Panc1 (cell line): ENCODE results near the gene C1orf50. TPM values are rescaled to one million over a fixed set of nuclear protein-coding genes. Genes with fewer than 3 reads are reported as not detected.

ENCODE experiments used
- ATAC-seq: fragments of 200-7000 bp; cut with Tn5 transposase; 2 replicates; pipeline ENCODE4 v1.9.1; 2020; ENCODE audit warnings: mild to moderate bottlenecking, moderate library complexity
- BruUV-seq: library from RNA; stranded (reverse); fragments of 400-500 nt; replicated peaks from 2 replicates; lab custom pipeline; 2021; lab: Mats Ljungman, UMichigan
- CTCF ChIA-PET: fragments of 300-600 bp; sonication (Branson Sonifier 250); formaldehyde crosslinking; loops from one replicate; lab custom pipeline; 2022; ENCODE audit warnings: antibody characterized with exemption; lab: Charles Lee
- POLR2A ChIA-PET: fragments of 300-600 bp; sonication (Branson Sonifier 250); formaldehyde crosslinking; loops from one replicate; lab custom pipeline; 2022; ENCODE audit warnings: antibody characterized with exemption; lab: Charles Lee
- DNase-seq: peaks from one replicate; pipeline ENCODE4 v3.0.0-alpha.2; 2010; ENCODE audit warnings: low read depth, low spot score
- H3K27ac ChIP-seq: 2 replicates; pipeline ENCODE4 v1.5.1; 2011; ENCODE audit warnings: mild to moderate bottlenecking, low read length, inconsistent platforms
- H3K27me3 ChIP-seq: fragments of 200-500 bp; sonication (Bioruptor generic); 2 replicates; pipeline ENCODE4 v1.6.0; 2014; ENCODE audit warnings: low read length, inconsistent platforms; ENCODE audit not compliant: control insufficient read depth, insufficient read depth
- H3K36me3 ChIP-seq: fragments of 200-500 bp; sonication (Bioruptor generic); 2 replicates; pipeline ENCODE4 v1.5.1; 2014; ENCODE audit warnings: inconsistent platforms, mild to moderate bottlenecking, low read length, moderate library complexity; ENCODE audit not compliant: control insufficient read depth, insufficient read depth
- H3K4me1 ChIP-seq: 2 replicates; pipeline ENCODE4 v1.5.1; 2011; ENCODE audit warnings: inconsistent platforms, mild to moderate bottlenecking, low read length, moderate library complexity; ENCODE audit not compliant: control insufficient read depth, insufficient read depth
- H3K4me3 ChIP-seq, 2 experiments: 2 replicates each; pipeline ENCODE4 v1.5.1; 2011 to 2012; ENCODE audit warnings: low read depth in 2 of 2, low read length in 2 of 2, mild to moderate bottlenecking in 2 of 2, inconsistent platforms in 1 of 2, moderate library complexity in 1 of 2
- H3K9me3 ChIP-seq: fragments of 200-500 bp; sonication (Bioruptor generic); 2 replicates; pipeline ENCODE4 v1.5.1; 2014; ENCODE audit warnings: low read depth, mild to moderate bottlenecking, inconsistent platforms, low read length, moderate library complexity; ENCODE audit not compliant: control insufficient read depth, insufficient read depth
- CTCF ChIP-seq: fragments of 450-650 bp; IDR thresholded peaks from 2 replicates; pipeline ENCODE4 v1.5.1; 2017; ENCODE audit warnings: mild to moderate bottlenecking
- POLR2AphosphoS5 ChIP-seq: IDR thresholded peaks from 2 replicates; pipeline ENCODE4 v1.6.1; 2012; ENCODE audit warnings: mild to moderate bottlenecking, low read depth, low read length, moderate library complexity
- REST ChIP-seq, 2 experiments: IDR thresholded peaks; 2 replicates each; pipeline ENCODE4 v1.6.1; 2011 to 2012; ENCODE audit warnings: low read depth in 2 of 2, control low read depth in 1 of 2, low read length in 1 of 2, mild to moderate bottlenecking in 1 of 2, moderate library complexity in 1 of 2; ENCODE audit not compliant: insufficient read depth in 1 of 2
- SIN3A ChIP-seq: IDR thresholded peaks from 2 replicates; pipeline ENCODE4 v1.6.1; 2012; ENCODE audit warnings: low read depth, mild to moderate bottlenecking, low read length, moderate library complexity, borderline replicate concordance; ENCODE audit not compliant: insufficient read depth
- TCF7L2 ChIP-seq: IDR thresholded peaks from 2 replicates; pipeline ENCODE4 v1.6.1; 2011; ENCODE audit warnings: mild to moderate bottlenecking, low read depth, low read length, inconsistent platforms
- in situ Hi-C: cut with HindIII; loops from 2 replicates; pipeline ENCODE4 v1.10.0; 2016; ENCODE audit warnings: low sequenced_read_pairs, low pct_unique_long_range_greater_than_20kb
- intact Hi-C: fragments of 100-400 bp; cut with micrococcal nuclease; formaldehyde crosslinking; loops from one replicate; pipeline ENCODE4 v1.10.0; 2022; ENCODE audit not compliant: unreplicated experiment
- total RNA-seq: library from RNA; stranded (reverse); gene quantifications from one replicate; pipeline ENCODE4 v1.2.1, GENCODE V29; 2021; ENCODE audit not compliant: unreplicated experiment

Gene C1orf50
- total RNA-seq, 1 experiment from 2014 or later = 5.8 TPM

DNA sequence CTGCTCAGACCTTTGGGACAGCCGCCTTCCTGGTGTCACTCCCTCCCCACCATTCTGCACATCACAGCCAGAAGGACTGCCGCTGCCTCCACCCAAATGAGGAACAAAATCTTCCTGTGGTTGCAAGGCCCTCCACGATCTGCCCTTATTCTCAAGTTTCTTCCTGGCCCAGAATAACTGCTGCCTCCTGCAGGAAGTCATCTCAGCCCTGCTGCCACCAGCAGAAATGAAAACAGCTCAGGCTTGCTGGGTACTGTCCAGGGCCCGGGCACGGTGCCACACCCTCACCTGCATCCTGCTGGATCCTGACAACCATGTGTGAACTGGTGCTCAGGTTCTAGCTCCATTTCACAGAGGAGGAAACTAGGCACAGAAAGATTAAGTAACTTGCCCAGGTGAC lies 29.8 kb upstream of the C1orf50 start:
- Histone ChIP-seq H3K36me3 (no peaks in the 10 kb centered on the region), H3K27ac (no peak overlapping the region), H3K27me3 (no peaks in the 10 kb centered on the region), H3K9me3 (no peaks in the 10 kb centered on the region), H3K4me1 (no peaks in the 10 kb centered on the region), H3K4me3 (no peak overlapping the region)
- intact Hi-C loops = loop anchor here (10.0 kb wide), 1 partner anchor 162 kb away; no protein-coding TSS in a partner anchor
- ATAC-seq (no peak), DNase-seq (no peak)
- in situ Hi-C loops = no loop called here
- no TSS peak for BruUV-seq
- CTCF ChIA-PET = interaction anchor here (0.8 kb wide), 1 partner anchor 29 kb away, joined by 3 read pairs; no protein-coding TSS in a partner anchor
- POLR2A ChIA-PET = no interaction called here
- TF ChIP-seq REST (IDR thresholded peaks at IDR 0.05; ENCODE audit: insufficient read depth in 1 of 2, low read depth in 2 of 2, low read length in 1 of 2) = no peak
- TF ChIP-seq SIN3A = no peak
- no peak for TF ChIP-seq POLR2AphosphoS5
- TF ChIP-seq CTCF = no peak
- no peak for TF ChIP-seq TCF7L2

- no peaks in the 10 kb centered on the region; the same call in 1 of the 2 replicates for H3K4me1 ChIP-seq
- no TSS peak for BruUV-seq
- in situ Hi-C loops = no loop called here
- ATAC-seq (no peak), DNase-seq (no peak)
- H3K27me3 ChIP-seq = no peaks in the 10 kb centered on the region
- TF ChIP-seq TCF7L2 = no peak
- TF ChIP-seq SIN3A = no peak
- TF ChIP-seq POLR2AphosphoS5 = no peak
- no peak for TF ChIP-seq CTCF
- TF ChIP-seq REST (IDR thresholded peaks at IDR 0.05; ENCODE audit: insufficient read depth in 1 of 2, low read depth in 2 of 2, low read length in 1 of 2) = no peak
- no peaks in the 10 kb centered on the region for H3K9me3 ChIP-seq
- intact Hi-C loops = loop anchor here (10.0 kb wide), 1 partner anchor 163 kb away; no protein-coding TSS in a partner anchor
- no peaks in the 10 kb centered on the region for H3K36me3 ChIP-seq
- CTCF ChIA-PET = interaction anchor here (0.8 kb wide), 1 partner anchor 28 kb away, joined by 3 read pairs; no protein-coding TSS in a partner anchor
- no peak overlapping the region for H3K27ac ChIP-seq
- no peak overlapping the region for H3K4me3 ChIP-seq
- POLR2A ChIA-PET = no interaction called here
Measured at GRCh38 chr1:42737986-42738677, 28.9 kb upstream of the C1orf50 start.
